ENCODE results near the gene KIF3A.

DNA sequence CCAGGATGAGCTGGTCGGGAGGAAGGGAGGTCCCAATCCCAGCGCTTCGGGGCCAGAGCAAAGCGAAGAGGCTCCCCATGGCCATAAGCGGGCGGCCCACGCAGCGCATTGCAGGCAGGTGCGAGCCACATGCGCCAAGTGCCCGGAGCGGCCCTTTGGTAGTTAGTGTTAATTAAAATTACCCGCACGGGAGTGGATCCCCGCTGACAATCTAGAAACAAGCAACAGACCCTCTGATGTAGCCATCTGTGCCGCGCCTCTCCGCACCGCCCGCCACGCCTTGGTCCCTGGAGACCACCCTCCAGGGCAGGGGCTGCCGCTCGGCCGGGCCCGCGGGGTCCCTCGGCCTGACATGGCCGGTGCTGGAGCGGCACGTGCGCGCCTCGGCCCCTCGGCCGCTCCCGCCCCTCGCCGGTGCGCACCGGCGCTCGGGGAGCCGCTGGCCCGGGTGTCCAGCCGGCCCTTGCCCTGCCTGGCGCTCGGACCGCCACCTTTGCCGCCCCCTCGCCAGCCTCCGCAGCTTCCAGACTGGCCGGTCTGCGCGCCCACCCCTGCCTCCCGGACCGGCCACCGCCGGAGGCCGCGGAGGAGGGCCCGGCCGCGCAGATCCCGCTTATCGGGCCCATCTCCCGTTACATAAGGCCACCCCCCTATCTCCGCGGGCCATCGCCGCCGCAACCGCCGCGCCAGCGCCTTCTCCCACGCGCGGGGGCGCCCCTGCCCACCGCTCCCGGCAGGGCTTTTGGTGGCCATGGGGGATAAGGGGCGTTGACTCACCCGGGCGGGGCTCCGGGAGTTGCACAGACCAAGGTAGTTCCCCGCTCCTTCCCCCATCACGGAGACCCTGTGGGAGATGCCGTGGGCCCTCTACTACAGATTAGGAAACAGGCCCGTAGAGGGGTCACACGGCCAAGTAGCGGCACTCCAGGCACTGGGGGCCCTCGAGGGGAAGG lies 81.2 kb downstream of the KIF3A start:
- TF ChIP-seq, protein P1, sequence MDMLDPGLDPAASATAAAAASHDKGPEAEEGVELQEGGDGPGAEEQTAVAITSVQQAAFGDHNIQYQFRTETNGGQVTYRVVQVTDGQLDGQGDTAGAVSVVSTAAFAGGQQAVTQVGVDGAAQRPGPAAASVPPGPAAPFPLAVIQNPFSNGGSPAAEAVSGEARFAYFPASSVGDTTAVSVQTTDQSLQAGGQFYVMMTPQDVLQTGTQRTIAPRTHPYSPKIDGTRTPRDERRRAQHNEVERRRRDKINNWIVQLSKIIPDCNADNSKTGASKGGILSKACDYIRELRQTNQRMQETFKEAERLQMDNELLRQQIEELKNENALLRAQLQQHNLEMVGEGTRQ (IDR thresholded peaks at IDR 0.05; ENCODE audit: borderline replicate concordance, low read depth, low read length): no peak
- TF ChIP-seq SIN3A (IDR thresholded peaks at IDR 0.05; ENCODE audit: borderline replicate concordance, low read depth, low read length) (no peak), RAD21 (IDR thresholded peaks at IDR 0.05; ENCODE audit: low read length) (peak; percentile 22; the same call in 1 of the 2 replicates), PBX3 (IDR thresholded peaks at IDR 0.05) (no peak), MXI1 (IDR thresholded peaks at IDR 0.05; ENCODE audit: low read depth, low read length) (peak; percentile 31; the same call in 1 of the 2 replicates), MEF2A (IDR thresholded peaks at IDR 0.05; ENCODE audit: borderline replicate concordance, low read depth) (no peak), REST (IDR thresholded peaks at IDR 0.05; ENCODE audit: low read depth, low read length) (no peak), EP300 (IDR thresholded peaks at IDR 0.05; ENCODE audit: borderline replicate concordance in 1 of 2, low read depth in 1 of 2, low read length in 1 of 2) (no peak), CHD2 (IDR thresholded peaks at IDR 0.05; ENCODE audit: low read length, partially characterized antibody) (no peak)
- TF ChIP-seq, protein P2, sequence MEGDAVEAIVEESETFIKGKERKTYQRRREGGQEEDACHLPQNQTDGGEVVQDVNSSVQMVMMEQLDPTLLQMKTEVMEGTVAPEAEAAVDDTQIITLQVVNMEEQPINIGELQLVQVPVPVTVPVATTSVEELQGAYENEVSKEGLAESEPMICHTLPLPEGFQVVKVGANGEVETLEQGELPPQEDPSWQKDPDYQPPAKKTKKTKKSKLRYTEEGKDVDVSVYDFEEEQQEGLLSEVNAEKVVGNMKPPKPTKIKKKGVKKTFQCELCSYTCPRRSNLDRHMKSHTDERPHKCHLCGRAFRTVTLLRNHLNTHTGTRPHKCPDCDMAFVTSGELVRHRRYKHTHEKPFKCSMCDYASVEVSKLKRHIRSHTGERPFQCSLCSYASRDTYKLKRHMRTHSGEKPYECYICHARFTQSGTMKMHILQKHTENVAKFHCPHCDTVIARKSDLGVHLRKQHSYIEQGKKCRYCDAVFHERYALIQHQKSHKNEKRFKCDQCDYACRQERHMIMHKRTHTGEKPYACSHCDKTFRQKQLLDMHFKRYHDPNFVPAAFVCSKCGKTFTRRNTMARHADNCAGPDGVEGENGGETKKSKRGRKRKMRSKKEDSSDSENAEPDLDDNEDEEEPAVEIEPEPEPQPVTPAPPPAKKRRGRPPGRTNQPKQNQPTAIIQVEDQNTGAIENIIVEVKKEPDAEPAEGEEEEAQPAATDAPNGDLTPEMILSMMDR (IDR thresholded peaks at IDR 0.05): peak; percentile 27; the same call in 1 of the 2 replicates

All from SK-N-SH (cell line).